ENCODE measurements around the gene ZNF638.
A peak's percentile ranks its signal among the peaks of the same experiment; 100 is the strongest.
"Not testable (repeated sequence)": the region's sequence is repeated elsewhere in the genome, so short reads cannot be mapped to it uniquely, and the experiment has no call there.

ZNF638 gene

DNA sequence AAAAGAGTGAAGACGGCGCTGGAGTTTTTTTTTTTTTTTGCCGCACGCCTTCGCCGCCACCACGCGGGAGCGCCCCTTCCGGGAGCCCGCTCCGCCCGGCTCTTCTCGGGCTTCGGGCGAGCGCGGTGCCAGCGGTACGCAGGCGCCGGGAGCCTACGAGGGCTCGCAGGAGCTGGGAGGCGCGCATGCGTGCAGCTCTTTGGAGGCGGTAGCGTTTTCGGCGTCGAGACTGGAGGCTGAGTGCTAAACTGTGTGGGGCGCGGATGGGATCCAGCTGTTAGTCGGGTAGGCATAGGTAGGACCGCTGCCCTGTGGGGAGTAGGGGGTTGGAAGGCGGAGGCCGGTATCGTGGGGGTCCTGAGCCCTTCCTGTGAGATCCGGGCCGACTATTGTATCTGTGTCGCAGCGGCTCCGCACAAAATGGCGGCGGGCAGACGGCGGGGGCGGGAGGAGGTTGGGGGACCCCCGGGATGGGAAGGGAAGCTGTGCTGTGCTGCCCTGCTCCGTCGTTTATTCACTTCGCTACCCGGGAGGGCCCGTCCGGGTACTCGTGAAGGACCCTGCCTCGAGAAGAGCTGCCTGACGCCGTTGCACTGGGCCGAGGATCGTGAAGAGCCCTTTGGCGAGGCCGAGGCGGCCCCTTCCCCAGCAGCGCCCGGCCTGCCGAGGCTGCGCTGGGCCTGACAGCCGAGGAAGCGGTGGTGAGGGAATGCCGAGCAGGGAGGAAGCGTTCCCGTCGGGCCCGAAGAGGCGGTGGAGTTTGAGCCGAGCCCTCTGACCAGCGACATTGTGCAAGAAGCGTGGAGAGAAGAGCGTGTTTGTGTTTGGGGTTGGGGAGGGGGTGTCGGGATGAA is at the start of gene ZNF638:
ZNF638 (plus strand) TSS at position 202 of the 854 bp plus-strand sequence. CDS start 17,173 bp downstream, outside the sequence.
- DNase-seq, result peak; percentile 22 to 93 (median 81)

- DNase-seq, result no peak
Observed at GRCh38 chr2:71281950-71282349, 49.6 kb upstream of the ZNF638 start.

GRCh38 chr2:71282493-71282892 is 49.1 kb upstream of the ZNF638 start:
- no peak for DNase-seq

GRCh38 chr2:71283131-71283530 is 48.5 kb upstream of the ZNF638 start:
- DNase-seq, result no peak

GRCh38 chr2:71285706-71286105 is 45.9 kb upstream of the ZNF638 start:
- no peak for DNase-seq

DNA sequence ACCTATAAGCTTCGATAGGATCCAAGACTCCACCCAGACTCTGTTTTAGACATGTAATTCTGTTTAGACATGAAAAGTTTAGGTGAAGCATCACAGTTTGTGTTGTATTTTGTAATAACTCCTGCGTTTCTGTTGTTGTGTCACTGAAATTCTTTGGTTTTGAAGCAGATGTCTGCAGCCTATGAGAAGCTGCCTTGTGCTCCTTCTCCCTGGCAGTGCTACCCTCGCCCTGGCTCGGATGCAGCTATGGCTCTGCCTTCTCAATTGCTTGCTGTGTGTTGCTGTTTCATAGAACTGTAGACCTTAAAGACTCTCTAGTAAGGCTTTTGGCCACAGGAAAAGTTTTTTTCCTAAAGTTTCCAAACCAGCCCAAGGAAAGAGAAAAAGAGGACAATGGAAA is 40.2 kb upstream of the ZNF638 start:
- peak in 36 of 51 donors; percentile 2 to 83 (median 36) for DNase-seq

GRCh38 chr2:71292159-71292558 is 39.4 kb upstream of the ZNF638 start:
- DNase-seq, result peak in 1 of 51 donors; percentile 32

DNA sequence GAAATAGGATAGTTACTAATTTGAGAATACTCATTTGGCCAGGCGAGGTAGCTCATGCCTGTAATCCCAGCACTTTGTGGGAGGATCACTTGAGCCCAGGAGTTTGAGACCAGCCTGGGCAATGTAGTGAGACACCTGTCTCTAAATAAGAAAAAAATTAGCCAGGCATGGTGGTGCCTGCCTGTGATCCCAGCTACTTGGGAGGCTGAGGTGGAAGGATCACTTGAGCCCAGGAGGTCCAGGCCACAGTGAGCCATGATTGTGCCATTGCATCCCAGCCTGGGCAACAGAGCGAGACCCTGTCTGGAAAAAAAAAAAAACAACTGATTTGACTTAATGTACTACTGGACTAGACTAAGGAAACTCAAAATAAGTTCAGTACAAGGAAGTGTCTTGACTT is 32.7 kb upstream of the ZNF638 start:
- no peak for DNase-seq

DNA sequence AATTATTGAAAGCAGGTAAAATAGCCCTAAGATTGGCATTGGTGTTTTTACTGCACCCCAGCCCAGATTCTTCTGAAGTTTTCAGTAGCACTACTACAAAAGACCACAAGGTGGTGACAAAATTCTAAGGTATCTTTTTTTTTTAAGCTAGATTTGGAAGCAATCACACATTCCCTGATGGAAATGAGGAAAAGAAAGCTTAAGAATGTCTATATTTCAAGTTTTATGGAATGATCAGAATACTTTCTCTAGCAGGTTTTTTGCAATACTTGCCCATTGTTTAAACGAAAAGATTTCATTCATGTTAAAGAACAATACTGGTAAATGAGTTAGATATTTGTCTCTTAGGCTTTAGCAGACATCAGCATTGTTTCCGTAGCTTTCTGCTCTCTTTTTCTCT is 32.1 kb upstream of the ZNF638 start:
- DNase-seq, result peak in 1 of 51 donors; percentile 21

DNA sequence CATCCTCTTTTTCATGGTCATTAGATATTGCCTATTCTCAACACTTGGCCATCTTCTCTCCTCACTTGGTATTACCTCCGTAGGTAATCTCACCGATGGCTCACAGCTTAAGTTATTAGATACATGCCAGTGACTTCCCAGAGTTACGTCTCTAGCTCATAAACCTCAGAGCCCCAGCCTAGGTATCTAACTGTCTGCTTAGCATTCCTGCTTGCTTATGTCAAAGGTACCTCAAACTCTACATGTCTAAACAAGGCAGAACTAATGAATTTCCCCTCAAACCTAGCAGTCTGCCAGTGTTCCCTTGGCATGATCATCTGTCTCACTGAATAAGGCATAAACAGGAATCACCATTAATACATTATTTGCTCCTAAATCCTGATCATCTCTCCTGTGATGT is 27.7 kb upstream of the ZNF638 start:
- no peak for DNase-seq

DNA sequence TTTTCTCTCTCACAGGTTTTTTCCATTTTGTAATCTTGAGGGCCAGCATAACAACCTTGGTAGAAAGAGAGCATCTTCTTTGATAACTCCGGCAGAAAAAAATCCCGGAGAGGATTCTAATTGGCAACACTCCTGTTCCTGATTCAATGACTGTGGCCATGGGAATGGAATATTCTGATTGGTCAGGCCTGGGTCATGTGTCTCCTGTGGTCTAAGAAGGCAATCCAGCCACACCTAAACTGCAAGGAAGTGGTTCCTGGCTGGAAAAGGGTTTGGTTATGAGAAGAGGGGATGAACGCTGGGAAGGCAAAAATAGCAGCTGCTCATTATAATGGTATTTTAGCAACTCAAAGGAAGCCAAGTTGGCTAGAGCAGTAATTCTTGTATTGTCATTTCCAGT is 24.8 kb upstream of the ZNF638 start:
- no peak for DNase-seq

- no peak for DNase-seq
Observed at GRCh38 chr2:71313016-71313766, 18.4 kb upstream of the ZNF638 start.

DNA sequence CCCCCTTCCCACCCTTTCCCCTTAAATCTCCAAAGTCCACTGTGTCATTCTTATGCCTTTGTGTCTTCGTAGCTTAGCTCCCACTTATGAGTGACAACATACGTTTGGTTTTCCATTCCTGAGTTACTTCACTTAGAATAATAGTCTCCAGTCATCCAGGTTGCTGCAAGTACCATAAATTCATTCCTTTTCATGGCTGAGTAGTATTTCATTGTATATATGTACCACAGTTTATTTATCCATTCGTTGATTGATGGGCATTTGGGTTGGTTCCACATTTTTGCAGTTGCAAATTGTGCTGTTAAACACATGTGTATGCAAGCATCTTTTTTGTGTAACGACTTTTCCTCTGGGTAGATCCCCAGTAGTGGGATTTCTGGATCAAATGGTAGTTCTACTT is 14.5 kb upstream of the ZNF638 start:
- DNase-seq, result no peak

- DNase-seq, result not testable (repeated sequence)
Observed at GRCh38 chr2:71317900-71318299, 13.7 kb upstream of the ZNF638 start.

DNA sequence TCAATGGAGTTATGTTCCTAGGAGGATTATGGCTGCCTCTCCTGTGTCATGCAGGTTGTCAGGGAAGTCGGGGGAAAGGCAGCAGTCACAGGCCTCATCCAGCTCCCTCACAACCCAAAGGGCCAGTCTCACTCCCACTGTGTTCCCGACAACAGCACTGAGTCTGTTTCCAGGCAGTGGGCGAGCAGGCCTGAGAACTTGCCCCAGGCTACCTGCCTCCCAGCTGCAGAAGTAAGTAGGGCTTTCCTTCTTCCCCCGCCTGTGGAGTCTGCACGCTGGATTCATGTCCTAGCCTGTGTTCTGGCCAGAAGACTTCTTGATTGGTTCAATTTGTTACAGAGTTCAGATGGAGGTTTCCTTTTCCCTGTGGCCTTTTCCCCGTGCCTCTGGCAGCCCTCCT is 8.2 kb upstream of the ZNF638 start:
- DNase-seq, result no peak

DNA sequence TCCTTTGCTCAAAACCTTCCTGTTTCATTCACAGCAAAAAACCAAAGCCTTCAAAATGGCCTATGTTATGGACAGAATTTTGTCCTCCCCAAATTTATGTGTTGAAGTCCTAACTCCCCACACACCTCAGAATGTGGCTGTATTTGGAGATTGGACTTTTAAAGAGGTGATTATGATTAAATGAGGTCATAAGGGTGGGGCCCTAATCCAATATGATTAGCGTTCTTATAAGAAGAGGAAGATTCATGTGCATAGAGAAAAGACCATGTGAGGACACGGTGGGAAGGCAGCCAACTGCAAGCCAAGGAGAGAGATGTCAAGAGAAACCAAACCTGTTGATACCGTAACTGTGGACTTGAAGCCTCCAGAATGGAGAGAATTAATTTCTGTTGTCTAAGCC is 4.6 kb upstream of the ZNF638 start:
- DNase-seq, result no peak

- DNase-seq, result no peak
Observed at GRCh38 chr2:71327916-71328315, 3.7 kb upstream of the ZNF638 start.

- no peak for DNase-seq
Observed at GRCh38 chr2:71330155-71330554, 1.4 kb upstream of the ZNF638 start.

GRCh38 chr2:71330585-71331330 is 824 bp upstream of the ZNF638 start:
- DNase-seq, result peak in 1 of 51 donors; percentile 14

DNA sequence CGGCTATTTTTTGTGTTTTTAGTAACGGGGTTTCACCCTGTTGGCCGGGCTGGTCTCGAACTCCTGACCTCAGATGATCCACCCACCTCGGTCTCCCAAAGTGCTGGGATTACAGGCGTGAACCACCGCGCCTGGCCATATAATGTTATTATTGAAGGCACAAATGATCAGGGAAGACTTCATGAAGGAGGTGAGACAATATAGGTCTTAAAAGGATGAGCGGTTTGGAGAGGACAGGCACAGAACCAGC is 326 bp upstream of the ZNF638 start:
- peak in 2 of 51 donors; percentile 26 to 32 for DNase-seq

DNA sequence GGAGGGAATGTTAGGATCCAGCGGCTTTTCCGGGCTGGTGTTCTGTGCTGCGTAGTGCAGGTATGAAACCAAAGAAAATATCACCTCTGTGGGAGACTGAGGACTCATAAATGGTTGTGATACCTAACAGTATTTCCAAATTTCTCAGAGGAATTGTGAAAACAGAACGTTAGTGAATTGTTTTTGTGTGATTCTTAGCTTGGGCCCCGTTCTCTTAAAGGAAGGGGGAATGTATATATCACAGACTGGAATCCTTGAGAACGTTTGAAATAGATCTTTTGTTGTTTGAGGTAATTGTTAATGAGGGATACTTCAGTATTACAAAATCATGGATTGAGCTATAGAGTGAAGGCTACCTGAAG is 834 bp downstream of the ZNF638 start:
- no peak for DNase-seq

DNA sequence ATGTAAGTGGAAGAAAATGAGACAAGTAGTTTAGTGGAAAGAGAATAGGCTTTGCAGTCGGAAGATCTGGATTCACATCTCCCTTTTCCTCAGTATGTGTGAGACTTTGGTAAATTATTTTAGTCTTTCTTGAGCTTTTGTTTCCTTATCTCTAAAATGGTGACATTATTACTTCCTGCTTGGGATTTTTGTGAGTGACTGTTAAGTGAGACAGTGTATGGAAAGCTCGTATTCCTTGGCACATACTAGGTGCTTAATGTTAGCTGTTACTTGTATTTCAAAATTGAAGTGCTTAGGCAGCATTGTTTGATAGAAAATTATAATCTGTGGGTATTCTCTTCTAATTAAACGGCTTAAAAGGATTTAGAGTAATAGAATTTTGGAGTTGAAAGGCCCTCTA is 2.0 kb downstream of the ZNF638 start:
- no peak for DNase-seq

Measured in hypothalamus (tissue), 51 donors.